MCF 10A (cell line): Measurements from ENCODE around the gene SH3BGR. TPM values are rescaled to one million over a fixed set of nuclear protein-coding genes. Genes with fewer than 3 reads are reported as not detected.

ENCODE experiments used
- BruUV-seq: library from RNA; stranded (reverse); fragments of 400-500 nt; replicated peaks from 2 replicates; lab custom pipeline; 2021; lab: Mats Ljungman, UMichigan
- CTCF ChIA-PET: fragments of 300-600 bp; sonication (Branson Sonifier 250); formaldehyde crosslinking; extraction: SDS; loops from one replicate; lab custom pipeline; 2021; ENCODE audit warnings: antibody characterized with exemption, inconsistent platforms; lab: Yijun Ruan, JAX
- POLR2A ChIA-PET: fragments of 300-600, 350-650 bp; sonication (Branson Sonifier 250); formaldehyde crosslinking; extraction: SDS; loops from one replicate; lab custom pipeline; 2020; ENCODE audit warnings: antibody characterized with exemption, inconsistent platforms; lab: Yijun Ruan, JAX
- DNase-seq: peaks from one replicate; pipeline ENCODE4 v3.0.0-alpha.2; 2018; ENCODE audit not compliant: unreplicated experiment
- H3K27ac Mint-ChIP-seq: one replicate; pipeline ENCODE4 v1.8.0; 2022; ENCODE audit warnings: mild to moderate bottlenecking, low read depth, mixed read lengths; ENCODE audit not compliant: unreplicated experiment
- H3K27me3 Mint-ChIP-seq: one replicate; pipeline ENCODE4 v1.8.0; 2022; ENCODE audit warnings: mixed read lengths; ENCODE audit not compliant: insufficient read depth, unreplicated experiment
- H3K36me3 Mint-ChIP-seq: one replicate; pipeline ENCODE4 v1.8.0; 2022; ENCODE audit warnings: mild to moderate bottlenecking, moderate library complexity, mixed read lengths; ENCODE audit not compliant: insufficient read depth, unreplicated experiment
- H3K4me1 Mint-ChIP-seq: one replicate; pipeline ENCODE4 v1.8.0; 2022; ENCODE audit warnings: mixed read lengths; ENCODE audit not compliant: insufficient read depth, unreplicated experiment
- H3K4me3 Mint-ChIP-seq: one replicate; pipeline ENCODE4 v1.8.0; 2022; ENCODE audit warnings: mild to moderate bottlenecking, moderate library complexity, mixed read lengths; ENCODE audit not compliant: unreplicated experiment
- H3K9me3 Mint-ChIP-seq: one replicate; pipeline ENCODE4 v1.8.0; 2022; ENCODE audit warnings: mixed read lengths; ENCODE audit not compliant: unreplicated experiment
- CTCF ChIP-seq: fragments of 200-600 bp; IDR thresholded peaks from one replicate; pipeline ENCODE4 v1.8.0; 2022; ENCODE audit warnings: antibody characterized with exemption, mild to moderate bottlenecking; ENCODE audit not compliant: unreplicated experiment
- intact Hi-C: fragments of 100-400 bp; cut with micrococcal nuclease; formaldehyde crosslinking; loops from 2 replicates; pipeline ENCODE4 v1.14.1; 2022
- total RNA-seq: library from RNA; stranded (reverse); gene quantifications from 2 replicates; pipeline ENCODE4 v1.2.3, GENCODE V29; 2022

SH3BGR gene
- total RNA-seq, 1 experiment from 2014 or later: 11.3 TPM

GRCh38 chr21:39542736-39543135 lies 91.0 kb downstream of the SH3BGR start:
- no TSS peak for BruUV-seq
- DNase-seq: no peak
- Mint-ChIP-seq H3K9me3 (no peaks in the 10 kb centered on the region), H3K27ac (no peak overlapping the region), H3K4me1 (no peaks in the 10 kb centered on the region), H3K36me3 (no peaks in the 10 kb centered on the region), H3K4me3 (no peak overlapping the region), H3K27me3 (no peaks in the 10 kb centered on the region)
- intact Hi-C loops: no loop called here
- TF ChIP-seq CTCF: no peak
- POLR2A ChIA-PET: interaction anchor here (0.8 kb wide), 1 partner anchor 138 kb away, joined by 3 read pairs; no protein-coding TSS in a partner anchor
- CTCF ChIA-PET: interaction anchor here (0.6 kb wide), 1 partner anchor 25 kb away, joined by 3 read pairs; no protein-coding TSS in a partner anchor

- no peak for TF ChIP-seq CTCF
These were observed 94.8 kb downstream of the SH3BGR start for GRCh38 chr21:39546522-39546921.

GRCh38 chr21:39552856-39553255 lies 101.1 kb downstream of the SH3BGR start:
- ChIA-PET POLR2A (no interaction called here), CTCF (interaction anchor here (0.7 kb wide), 1 partner anchor 180 kb away, joined by 3 read pairs; no protein-coding TSS in a partner anchor)
- no peak for TF ChIP-seq CTCF
- peaks cover 5% of the 10 kb centered on the region for H3K4me1 Mint-ChIP-seq
- no peak for DNase-seq
- no peaks in the 10 kb centered on the region for H3K36me3 Mint-ChIP-seq
- no peak overlapping the region for H3K27ac Mint-ChIP-seq
- no TSS peak for BruUV-seq
- peaks cover 10% of the 10 kb centered on the region for H3K9me3 Mint-ChIP-seq
- H3K4me3 Mint-ChIP-seq: no peak overlapping the region
- intact Hi-C loops: no loop called here
- H3K27me3 Mint-ChIP-seq: no peaks in the 10 kb centered on the region

More at GRCh38 chr21:39546522-39546921, 94.8 kb downstream of the SH3BGR start:
- BruUV-seq: no TSS peak
- DNase-seq: no peak
- CTCF ChIA-PET: interaction anchor here (0.6 kb wide), 1 partner anchor 204 kb away, joined by 3 read pairs; no protein-coding TSS in a partner anchor
- Mint-ChIP-seq H3K36me3 (no peaks in the 10 kb centered on the region), H3K9me3 (peaks cover 3% of the 10 kb centered on the region), H3K4me1 (peaks cover 5% of the 10 kb centered on the region), H3K4me3 (no peak overlapping the region), H3K27ac (no peak overlapping the region), H3K27me3 (no peaks in the 10 kb centered on the region)
- intact Hi-C loops: no loop called here
- POLR2A ChIA-PET: no interaction called here

GRCh38 chr21:39553331-39553730 lies 101.6 kb downstream of the SH3BGR start:
- Mint-ChIP-seq H3K9me3 (peaks cover 10% of the 10 kb centered on the region), H3K27me3 (no peaks in the 10 kb centered on the region), H3K4me1 (peaks cover 5% of the 10 kb centered on the region), H3K27ac (no peak overlapping the region), H3K4me3 (no peak overlapping the region), H3K36me3 (no peaks in the 10 kb centered on the region)
- POLR2A ChIA-PET: no interaction called here
- TF ChIP-seq CTCF: no peak
- no TSS peak for BruUV-seq
- CTCF ChIA-PET: interaction anchor here (0.7 to 0.8 kb wide), 2 partner anchors 36 to 180 kb away, joined by 3 to 4 read pairs; no protein-coding TSS in a partner anchor
- no peak for DNase-seq
- intact Hi-C loops: no loop called here
